ENCODE measurements around the gene PALM.
"Not testable (repeated sequence)": the region's sequence is repeated elsewhere in the genome, so short reads cannot be mapped to it uniquely, and the experiment has no call there.

Gene PALM

DNA sequence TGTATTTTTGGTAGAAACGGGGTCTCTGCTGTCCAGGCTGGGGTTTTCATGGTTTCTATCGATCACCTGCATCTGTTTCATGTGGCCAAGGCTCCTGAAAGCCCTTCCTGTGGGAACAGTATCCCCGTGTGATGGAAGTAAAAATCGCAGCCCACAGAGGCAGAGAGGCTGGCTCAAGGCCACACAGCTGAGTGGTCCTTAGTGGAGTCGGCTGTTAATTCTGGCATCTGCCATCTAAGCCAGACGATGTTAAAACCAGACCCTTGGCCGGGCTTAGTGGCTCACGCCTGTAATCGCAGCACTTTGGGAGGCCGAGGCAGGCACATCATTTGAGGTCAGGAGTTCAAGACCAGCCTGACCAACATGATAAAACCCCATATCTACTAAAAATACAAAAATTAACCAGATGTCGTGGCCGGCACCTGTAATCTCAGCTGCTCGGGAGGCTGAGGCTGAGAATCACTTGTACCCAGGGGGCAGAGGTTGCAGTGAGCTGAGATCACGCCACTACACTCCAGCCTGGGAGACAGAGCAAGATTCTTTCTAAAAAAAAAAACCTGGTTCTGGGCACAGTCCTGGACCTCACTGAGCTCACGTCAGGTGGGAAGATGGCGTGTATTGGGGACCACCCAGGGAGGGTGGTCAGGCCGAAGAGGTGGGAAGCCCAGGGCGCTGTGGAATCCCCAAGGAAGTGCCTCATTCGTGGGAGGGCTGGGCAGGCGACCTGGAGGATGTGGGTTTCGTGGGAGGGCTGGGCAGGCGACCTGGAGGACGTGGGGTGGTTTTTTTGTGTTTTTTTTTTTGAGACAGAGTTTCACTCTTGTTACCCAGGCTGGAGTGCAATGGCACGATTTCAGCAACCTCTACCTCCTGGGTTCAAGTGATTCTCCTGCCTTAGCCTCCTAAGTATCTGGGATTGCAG lies 23.7 kb downstream of the PALM start:
- no peak for DNase-seq (ENCODE audit: low read depth)

DNA sequence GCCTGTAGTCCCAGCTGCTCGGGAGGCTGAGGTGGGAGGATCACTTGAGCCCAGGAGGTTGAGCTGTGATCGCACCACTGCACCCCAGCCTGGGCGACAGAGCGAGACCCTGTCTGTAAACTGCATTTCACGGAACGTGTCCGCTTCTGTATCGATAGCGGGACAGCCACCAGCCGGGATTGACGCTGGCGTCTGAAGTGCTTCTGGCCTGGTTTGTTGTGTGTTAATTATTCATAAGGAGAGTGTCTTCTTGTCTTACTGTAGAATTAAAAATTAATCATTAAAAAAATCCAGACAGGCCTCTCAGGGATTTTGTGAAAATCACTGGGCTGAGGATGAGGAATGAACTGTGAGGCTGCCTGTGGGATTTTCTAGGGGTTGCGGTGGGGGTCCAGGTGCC lies 26.0 kb downstream of the PALM start:
- no peak for DNase-seq (ENCODE audit: low read depth)

DNA sequence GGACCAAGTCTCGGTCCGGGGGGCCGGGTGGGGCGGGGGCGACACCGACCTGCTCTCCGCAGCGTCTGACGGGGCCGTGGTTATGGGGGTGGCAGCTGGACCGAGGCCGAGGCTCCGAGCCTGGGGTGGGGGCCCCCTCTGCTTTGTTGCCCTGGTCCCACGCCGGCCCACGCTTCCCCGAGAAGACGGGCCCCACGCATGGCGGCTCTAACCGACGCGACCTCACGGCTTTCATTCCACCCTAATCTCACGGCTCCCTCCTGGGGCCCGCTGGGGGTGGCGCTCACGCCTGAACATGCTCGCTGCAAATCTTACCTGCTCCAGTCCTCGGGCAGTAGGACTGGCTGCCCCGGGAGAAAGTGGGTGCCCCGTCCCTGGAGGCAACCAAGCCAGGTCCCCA lies 27.4 kb downstream of the PALM start:
- DNase-seq (ENCODE audit: low read depth): no peak

DNA sequence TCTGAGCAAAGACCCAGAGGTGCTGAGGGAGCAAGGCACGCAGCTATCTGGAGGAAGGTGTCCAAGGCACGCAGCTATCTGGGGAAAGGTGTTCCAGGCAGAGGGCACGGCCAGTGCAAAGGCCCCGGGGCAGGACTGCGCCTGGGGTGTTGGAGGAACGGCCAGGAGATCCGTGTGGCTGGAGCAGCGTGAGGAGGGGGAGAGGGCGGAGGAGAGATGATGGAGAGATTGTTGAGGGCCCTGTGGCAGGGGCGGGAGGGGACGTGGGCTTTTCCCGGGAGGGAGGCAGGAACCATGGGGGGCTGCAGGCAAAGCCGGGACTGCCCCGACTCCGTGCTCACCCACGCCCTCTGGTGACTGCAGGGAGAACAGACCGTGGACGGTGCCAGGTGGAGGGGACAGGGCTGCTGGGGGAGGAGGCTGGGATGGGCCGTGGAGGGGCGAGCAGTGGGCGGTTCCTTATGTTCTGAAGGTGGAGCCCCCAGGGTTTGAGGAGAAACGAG lies 28.9 kb downstream of the PALM start:
- DNase-seq (ENCODE audit: low read depth): peak; percentile 54

DNA sequence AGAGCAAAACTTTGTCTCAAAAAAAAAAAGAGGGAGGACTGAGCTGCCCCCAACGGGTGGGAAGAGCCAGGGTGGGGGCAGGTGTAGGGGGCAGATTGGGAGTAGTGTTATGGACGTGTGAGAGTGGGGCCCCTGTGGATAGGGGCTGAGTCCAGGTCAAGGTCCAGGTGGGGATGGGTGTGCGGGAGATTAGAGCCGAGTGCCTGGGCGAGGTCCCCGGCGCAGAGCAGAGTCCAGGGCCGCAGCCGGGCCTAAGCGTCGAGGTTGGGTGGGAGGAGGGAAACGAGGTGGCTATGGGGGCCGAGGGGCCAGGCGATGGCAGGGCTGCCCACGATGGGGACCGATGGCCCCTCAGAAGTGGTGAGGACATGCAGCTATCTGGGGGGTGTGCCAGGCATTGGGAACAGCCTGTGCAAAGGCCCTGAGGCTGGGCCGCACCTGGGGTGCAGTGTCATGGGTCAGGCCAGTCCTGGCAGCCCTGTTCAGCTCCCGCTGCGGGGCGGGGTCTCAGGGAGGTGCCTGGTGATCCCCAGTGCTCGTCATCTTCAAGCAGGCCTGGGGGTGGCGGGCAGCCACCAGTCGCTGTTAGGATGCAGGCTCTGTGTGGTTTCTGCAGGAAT lies 29.9 kb downstream of the PALM start:
- DNase-seq (ENCODE audit: low read depth): no peak

DNA sequence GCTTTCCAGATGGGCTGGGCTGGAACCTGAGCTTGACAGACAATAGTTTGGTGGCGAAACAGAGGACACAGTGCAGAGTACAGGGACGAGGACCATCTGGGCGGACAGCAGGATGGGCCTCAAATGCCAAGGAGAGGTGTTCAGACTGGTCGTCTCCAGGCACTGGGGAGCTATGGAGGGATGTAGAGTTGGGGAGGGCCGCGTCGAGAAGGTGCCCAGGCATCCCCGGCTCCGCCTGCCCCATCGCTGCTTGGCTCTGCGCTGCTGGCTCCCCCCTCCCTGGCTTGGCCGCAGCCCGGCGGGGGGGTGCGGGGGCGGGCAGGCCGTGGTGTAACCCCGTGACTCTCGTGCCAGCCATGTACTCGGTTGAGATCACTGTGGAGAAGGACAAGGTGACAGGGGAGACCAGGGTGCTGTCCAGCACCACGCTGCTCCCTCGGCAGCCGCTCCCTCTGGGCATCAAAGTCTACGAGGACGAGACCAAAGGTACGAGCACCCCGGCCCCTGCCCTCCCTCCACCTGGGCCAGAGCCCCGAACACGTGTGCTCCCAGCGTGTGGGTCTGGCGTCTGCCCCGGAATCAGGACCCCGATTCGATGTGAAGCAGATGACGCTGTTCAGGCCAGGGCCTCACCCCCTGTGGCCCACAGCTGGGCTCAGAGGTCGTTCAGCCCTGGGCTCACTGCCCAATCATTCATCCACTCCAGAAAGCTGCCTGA lies 31.4 kb downstream of the PALM start:
- DNase-seq (ENCODE audit: low read depth): no peak

DNA sequence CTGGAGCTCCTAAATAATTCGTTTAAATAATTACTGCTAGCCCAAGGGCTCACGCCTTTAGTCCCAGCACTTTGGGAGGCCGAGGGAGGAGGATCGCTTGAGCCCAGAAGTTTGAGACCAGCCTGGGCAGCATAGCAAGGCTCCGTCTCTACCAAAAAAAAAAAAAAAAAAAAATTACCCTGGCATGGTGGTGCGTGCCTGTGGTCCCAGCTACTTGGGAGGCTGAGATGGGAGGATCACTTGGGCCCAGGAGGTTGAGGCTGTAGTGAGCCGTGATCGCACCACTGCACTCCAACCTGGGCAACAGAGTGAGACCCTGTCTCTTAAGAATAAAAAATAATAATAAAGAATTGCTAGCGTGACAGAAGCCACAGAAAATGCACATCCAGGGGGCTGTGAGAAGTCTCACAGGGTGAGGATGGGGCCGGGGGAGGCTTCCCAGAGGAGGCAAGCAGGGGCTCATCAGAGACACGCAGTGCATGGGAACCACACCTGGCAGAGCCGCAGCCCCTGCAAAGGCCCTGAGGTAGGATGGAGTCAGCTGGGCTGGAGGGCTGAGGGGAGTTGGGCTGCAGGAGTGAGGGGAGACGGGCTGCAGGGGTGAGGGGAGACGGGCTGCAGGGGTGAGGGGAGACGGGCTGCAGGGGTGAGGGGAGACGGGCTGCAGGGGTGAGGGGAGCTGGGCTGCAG lies 32.2 kb downstream of the PALM start:
- DNase-seq (ENCODE audit: low read depth): not testable (repeated sequence)

DNA sequence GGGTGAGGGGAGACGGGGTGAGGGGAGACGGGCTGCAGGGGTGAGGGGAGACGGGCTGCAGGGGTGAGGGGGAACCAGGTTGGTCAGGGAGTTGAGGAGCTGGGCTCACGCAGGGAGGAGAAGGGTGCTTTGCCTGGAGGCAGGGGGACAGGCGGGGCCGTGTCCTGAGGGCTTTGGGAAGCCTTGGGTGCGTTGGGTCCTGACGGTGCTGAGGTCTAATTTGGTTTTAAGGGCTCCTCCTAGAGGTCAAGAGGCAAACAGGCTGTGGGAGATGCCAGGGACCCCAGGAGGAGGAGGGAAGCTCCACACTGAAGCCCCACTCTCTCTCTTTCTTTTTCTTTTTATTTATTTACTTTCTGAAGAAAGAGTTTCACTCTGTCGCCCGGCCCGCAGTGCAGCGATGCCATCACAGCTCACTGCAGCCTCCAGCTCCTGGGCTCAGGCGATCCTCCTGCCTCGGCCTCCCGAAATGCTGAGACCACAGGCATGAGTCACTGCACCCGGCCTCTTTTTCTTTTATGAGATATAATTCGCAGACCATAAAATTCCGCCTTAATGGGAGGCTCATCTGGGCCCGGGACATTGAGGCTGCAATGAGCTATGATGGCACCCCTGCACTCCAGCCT lies 32.9 kb downstream of the PALM start:
- no peak for DNase-seq (ENCODE audit: low read depth)

DNA sequence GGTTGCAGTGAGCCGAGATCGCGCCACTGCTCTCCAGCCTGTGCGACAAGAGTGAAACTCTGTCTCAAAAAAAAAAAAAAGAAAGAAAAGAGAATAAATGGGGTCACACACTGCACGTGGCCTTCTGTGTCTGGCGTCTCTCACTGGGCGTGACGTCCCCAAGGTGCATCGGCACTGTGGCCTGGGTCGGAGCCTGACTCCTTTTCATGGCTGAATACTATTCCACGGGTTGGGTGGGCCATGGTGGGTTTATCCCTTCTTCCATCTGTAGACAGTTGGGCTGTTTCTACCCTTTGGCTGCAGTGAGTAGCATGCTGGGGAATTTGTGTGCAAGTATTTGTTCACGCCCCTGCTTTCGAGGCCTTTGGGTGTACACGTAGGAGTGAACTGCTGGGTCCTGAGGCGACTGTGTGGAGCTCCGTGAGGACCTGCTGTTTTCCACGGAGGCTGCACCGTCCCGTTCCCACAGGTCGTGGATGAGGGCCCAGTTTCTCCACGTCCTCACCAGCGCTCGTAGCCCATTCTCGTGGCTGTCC lies 33.9 kb downstream of the PALM start:
- DNase-seq (ENCODE audit: low read depth): no peak

DNA sequence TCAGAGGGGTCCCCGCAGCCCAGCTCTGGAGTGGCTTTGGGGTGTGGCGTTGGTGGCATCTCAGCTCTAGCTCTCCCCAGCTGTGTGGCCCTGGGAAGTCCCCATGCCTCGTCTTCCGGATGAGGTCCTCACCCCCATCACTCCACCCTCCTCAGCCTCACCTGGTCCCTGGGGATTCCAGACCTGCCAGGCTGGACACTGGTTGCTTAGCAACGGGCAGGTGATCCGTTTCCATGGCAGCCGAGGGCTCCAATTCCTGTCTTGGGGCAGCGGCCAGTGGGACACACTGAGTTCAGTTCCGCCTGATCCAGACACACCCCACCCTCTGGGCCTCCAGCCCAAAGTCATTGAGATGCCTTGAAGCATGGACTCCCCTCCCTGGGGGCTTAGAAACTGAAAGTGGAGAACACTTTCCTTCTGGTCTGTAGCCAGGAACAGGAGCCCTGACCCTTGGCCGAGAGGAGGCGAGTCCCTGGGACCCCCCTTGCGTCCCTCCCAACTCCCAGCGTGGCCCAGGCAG lies 34.5 kb downstream of the PALM start:
- DNase-seq (ENCODE audit: low read depth): no peak

DNA sequence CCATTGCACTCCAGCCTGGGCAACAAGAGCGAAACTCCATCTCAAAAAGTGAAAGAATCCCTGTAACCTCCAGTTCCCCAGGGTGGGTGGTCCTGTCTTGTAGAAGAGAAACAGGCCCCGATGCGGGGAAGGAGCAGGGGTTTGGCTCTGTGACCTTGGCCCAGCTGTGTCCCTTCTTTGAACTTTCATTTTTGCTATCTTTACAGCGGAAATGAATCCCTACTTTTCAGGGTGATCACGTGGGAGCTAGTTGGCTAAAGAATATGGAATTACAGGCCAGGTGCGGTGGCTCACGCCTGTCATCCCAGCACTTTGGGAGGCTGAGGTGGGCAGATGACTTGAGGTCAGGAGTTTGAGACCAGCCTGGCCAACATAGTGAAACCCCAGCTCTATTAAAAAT lies 36.4 kb downstream of the PALM start:
- DNase-seq (ENCODE audit: low read depth): not testable (repeated sequence)

DNA sequence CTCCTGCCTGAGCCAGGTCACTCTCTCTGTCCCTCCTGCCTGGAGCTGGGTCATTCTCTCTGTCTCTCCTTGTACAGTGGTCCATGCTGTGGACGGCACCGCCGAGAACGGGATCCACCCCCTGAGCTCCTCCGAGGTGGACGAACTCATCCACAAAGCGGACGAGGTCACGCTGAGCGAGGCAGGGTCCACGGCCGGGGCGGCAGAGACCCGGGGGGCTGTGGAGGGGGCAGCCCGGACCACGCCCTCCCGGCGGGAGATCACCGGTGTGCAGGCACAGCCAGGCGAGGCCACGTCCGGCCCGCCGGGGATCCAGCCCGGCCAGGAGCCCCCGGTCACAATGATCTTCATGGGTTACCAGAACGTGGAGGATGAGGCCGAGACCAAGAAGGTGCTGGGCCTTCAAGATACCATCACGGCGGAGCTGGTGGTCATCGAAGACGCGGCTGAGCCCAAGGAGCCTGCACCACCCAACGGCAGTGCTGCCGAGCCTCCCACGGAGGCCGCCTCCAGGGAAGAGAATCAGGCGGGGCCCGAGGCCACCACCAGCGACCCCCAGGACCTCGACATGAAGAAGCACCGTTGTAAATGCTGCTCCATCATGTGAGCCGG lies 37.6 kb downstream of the PALM start:
- no peak for DNase-seq (ENCODE audit: low read depth)

DNA sequence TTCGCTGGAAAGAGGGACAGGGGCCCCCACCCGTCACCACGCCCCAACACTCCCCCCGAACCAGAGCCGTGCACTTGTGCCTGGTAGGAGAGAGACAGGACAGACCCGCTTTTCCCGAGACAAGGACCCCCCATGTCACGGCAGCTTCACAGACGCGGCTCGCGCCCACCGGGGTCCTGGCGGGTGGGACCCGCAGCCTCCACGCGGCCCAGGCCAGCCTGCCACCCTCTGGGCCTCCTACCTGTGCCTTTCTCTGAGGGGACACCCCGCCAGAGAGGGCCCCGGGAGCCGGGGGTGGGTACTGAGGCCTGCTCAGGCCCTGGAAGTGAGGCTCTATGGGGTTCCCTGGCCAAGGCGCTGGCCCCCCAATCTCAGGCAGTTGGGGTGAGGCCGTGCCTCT lies 38.2 kb downstream of the PALM start:
- no peak for DNase-seq (ENCODE audit: low read depth)

DNA sequence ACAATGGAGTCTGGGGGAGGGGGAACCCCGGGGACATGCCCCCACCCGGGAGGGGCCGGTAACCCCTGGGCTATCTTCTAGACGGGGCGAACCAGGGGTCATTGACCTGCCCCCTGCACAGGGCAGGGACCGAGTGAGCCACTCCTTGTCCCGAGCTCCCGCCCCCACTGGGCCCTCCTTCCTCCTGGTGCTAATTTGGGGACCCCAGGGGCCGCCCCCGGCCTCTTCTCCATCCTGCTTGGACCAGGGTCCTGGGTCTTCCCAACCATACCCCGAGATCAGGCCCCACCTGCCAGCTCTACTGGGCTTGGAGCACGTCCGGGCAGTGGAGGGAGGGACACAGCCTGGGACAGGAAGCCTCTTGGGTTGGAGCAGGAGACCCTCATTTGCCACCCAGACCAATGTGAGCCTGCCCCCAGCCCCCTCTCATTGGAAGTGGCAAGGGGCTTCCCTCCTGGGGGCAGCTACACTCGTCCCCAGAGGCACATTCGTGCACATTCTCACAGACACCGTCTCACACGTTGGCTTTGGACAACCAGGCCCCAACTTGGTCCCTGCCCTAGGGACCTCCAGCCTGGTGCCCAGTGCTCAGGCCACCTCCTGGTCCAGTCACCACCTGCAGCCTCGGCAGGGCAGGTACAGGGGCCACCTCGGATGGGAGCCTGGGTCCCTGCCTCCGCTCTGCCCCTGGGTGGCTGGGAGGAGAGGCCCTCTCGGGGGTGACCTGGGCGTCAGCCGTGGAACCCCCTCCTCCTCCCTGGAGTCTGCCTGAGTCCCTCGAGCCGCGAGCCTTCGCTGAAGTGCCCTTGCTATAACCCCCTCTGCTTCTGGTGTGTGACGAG lies 38.9 kb downstream of the PALM start:
- no peak for DNase-seq (ENCODE audit: low read depth)

DNA sequence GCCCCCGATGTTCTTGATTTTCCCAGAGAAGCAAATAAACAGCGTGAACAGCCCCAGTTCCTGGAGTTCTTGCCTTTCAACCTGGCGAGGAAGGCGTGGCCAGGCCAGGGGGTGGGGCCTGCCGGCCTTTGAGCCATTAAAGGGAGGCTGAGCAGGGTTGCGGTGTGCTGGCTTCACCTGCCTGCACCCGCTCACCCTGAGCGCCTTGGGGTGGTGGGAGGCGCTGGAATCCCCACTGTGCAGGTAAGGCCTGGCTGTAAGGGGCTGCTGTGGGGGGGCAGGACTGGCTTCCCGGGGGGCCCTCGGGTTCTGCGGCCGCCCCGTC lies 39.5 kb downstream of the PALM start:
- no peak for DNase-seq (ENCODE audit: low read depth)

DNA sequence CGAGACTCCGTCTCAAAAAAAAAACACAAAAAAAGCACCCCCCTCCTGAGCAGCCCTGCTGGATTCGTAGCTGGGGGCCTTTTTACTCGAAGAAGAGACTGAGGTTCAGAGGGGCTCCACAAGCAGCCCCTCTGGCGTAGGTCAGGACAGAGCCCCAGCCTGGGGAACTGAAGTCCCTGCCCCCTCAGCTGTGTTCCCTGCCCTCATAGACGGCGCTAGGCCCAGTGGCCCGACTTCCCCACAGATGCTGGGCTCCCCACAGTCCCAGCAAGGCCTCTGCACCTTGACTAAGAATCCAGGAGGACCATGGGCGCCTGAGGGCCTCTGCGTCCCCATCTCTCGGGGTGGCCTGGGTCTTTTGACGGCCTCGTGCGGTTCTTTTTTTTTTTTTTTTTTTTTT lies 41.1 kb downstream of the PALM start:
- DNase-seq (ENCODE audit: low read depth): no peak

DNA sequence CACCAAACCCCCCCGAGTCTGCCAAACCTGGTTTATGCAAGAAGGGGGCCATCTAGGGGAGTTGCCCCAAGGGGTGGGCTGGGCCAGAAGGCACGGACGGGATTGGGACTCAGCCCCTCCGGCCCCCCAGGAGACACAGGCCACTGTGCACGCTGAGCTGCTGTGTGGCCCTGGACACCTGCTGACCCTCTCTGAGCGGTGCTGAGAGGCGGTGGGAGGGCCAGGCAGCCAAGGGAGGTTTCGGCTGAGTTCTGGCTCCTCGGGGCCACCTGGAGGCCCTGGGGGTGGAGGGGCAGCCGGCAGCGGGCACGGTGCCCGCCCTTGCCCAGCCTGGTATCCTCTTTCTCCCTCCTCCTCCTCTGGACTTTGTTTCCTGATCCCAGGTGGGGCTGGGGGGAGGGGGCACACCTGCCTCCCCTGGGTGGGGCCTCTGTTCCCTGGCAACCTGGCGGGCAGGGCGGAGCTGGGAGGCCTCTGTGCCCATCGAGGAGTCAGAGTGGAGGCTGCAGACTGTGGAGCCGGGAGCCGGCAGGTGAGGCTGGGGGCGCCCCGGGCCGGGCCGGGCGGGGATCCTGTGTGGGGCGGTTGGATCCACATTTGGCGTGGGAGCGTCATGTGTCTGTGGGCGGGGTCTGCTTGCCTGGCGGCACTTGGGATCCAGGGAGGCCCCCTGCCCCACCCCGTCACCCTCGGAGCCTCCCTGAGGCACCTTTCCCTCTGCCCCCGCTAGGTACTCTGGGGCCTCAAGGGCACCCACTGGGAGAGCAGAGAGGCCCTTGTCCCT lies 42.1 kb downstream of the PALM start, which contains the start of gene MISP:
TSS of gene MISP (plus strand) at position 473 of the 784 bp plus-strand sequence. CDS start 5,835 bp downstream, outside the sequence.
- DNase-seq (ENCODE audit: low read depth): no peak

DNA sequence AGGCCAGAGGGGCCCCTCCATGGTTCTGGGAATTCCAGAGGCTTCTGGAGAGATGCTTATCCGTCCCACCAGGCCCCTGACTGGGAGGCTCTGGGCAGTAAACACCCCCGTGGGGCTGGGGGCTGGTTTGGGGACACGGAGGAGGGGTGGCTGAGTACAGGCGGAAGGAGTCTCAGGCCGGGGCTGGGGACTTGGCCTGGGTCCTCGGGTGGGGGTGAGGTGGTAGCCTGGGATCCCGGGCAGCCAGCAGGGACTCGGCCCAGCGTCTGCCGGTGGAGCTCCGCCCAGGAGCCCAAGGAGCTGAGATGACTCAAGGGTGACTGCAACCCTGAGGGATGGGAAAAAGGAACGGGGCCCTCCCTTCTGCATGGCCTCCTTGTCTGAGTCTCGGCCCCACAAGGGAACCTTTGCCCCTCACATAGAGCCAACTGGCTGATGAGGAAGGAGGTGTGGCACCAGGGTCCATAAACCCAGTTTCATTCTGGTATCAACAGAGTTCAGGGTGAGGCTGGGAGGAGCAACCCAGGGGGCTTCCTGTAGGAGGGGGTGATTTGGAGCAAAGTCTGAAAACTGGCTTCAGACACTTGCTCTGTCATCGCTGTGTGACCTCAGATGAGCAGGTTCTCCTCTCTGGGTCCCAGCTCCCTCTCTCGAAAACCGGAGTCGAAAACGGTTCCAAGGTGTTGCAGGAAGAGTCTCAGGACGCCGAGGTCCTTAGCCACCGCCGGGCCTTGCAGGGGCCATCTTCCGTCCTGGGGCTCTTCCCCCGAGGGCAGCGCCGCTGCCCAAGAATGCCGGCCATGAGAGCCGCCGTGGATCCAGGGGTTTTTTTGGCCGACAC lies 43.0 kb downstream of the PALM start:
- no peak for DNase-seq (ENCODE audit: low read depth)
